Measurements from ENCODE around the gene ACTL7B.
"Not testable (repeated sequence)": the region's sequence is repeated elsewhere in the genome, so short reads cannot be mapped to it uniquely, and the experiment has no call there.

ACTL7B gene

DNA sequence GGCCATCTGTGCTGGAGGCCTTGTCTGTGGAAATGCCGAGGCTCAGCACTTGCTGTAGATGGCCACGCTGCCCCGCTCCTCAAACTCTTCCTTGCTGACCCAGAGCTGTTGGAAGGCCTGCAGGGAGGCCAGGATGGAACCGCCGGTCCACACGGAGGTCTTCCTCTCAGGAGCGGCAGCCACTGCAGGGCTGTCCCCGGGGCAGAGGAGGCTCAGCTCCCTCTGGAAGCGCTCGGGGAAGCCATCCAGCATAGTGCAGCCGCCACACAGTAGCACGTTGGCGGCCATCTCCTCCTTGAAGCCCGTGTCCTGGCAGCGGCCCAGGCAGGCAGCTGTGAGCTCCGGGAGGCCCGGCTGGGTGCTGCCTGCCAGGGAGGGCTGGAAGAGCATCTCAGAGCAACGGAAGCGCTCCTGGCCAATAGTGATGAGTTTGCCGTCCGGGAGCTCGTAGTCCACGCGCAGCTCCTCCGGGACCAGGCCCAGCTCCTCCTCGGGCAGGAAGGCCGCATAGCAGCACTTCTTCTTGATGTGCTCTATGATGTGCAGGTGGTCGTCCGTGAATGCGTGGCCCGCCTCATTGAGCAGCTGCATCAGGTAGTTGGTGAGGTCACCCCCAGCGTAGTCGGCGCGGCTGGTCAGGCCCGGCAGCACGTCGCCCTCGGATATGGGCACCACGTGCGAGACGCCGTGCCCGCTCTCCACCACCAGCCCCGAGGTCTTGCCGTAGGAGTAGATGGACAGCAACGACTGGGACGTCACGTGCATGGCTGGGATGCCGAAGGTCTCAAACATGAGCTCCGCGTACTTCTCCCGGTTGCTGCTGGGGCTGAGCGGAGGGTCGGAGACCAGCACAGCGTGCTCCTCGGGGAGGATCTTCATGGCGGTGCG lies 901 bp downstream of the ACTL7B start:
- intact Hi-C loops (cut with DNase I; ENCODE audit: low total_unique reads) = no loop called here
- no peak for TF ChIP-seq CTCF (IDR thresholded peaks at IDR 0.05)
- Histone ChIP-seq H3K4me3 (no peak overlapping the region), H3K27me3 (no peaks in the 10 kb centered on the region), H3K9me3 (no peaks in the 10 kb centered on the region), H3K36me3 (no peaks in the 10 kb centered on the region), H3K27ac (no peak overlapping the region), H3K4me1 (no peaks in the 10 kb centered on the region)
- no peak for DNase-seq

DNA sequence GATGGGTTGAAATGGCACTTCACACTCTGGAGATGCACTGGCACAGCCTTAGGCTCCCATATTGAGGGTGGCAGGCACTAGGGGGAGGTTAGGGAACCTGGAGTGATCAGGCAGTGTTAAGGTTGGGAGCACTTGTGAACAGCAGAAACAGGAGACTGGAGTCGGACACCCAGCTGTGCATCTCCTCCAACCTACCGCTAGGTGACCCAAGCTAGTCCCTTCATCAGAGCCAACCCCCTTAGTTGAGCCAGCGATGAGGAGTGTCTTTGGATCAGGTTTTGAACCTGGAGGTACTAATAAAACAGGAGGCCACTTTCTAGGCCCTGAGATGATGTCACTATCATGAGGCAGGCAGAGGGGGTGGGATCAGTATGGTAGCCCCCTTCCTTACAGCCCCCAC lies 1.7 kb downstream of the ACTL7B start:
- H3K4me3 ChIP-seq = no peak overlapping the region
- DNase-seq = no peak
- H3K27me3 ChIP-seq = no peaks in the 10 kb centered on the region
- H3K4me1 ChIP-seq = no peaks in the 10 kb centered on the region
- TF ChIP-seq CTCF (IDR thresholded peaks at IDR 0.05) = no peak
- H3K36me3 ChIP-seq = no peaks in the 10 kb centered on the region
- H3K9me3 ChIP-seq = no peaks in the 10 kb centered on the region
- intact Hi-C loops (cut with DNase I; ENCODE audit: low total_unique reads) = no loop called here
- H3K27ac ChIP-seq = no peak overlapping the region

GRCh38 chr9:108852079-108852478 lies 3.7 kb downstream of the ACTL7B start:
- Histone ChIP-seq H3K27me3 (no peaks in the 10 kb centered on the region), H3K36me3 (no peaks in the 10 kb centered on the region), H3K4me3 (no peak overlapping the region), H3K27ac (no peak overlapping the region), H3K9me3 (no peaks in the 10 kb centered on the region), H3K4me1 (no peaks in the 10 kb centered on the region)
- no peak for DNase-seq
- no peak for TF ChIP-seq CTCF (IDR thresholded peaks at IDR 0.05)
- intact Hi-C loops (cut with DNase I; ENCODE audit: low total_unique reads) = no loop called here

DNA sequence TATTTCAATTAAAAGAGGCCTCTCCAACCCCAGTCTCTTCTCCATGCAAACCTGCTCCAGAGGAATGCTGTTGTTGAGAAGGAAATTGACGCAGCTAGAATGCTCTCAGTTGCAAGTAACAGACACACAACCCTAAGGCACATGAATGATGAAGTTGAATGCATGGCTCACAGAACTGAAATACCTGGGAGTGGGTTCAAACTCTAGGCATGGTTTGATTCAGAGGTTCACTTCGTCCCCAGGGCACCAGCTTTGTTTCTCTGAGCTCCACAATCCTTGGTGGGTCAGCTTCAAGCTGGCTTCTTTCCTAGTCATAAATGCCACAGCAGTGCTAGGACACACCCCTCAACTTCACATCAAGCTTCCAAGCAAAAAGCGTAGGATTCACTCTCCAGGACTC lies 4.6 kb downstream of the ACTL7B start:
- no peak for TF ChIP-seq CTCF (IDR thresholded peaks at IDR 0.05)
- H3K9me3 ChIP-seq = no peaks in the 10 kb centered on the region
- no peak overlapping the region for H3K27ac ChIP-seq
- H3K27me3 ChIP-seq = no peaks in the 10 kb centered on the region
- H3K4me1 ChIP-seq = no peaks in the 10 kb centered on the region
- no peak for DNase-seq
- H3K36me3 ChIP-seq = no peaks in the 10 kb centered on the region
- H3K4me3 ChIP-seq = no peak overlapping the region
- intact Hi-C loops (cut with DNase I; ENCODE audit: low total_unique reads) = no loop called here

- Histone ChIP-seq H3K4me3 (no peak overlapping the region), H3K27ac (no peak overlapping the region), H3K27me3 (no peaks in the 10 kb centered on the region), H3K9me3 (no peaks in the 10 kb centered on the region), H3K4me1 (no peaks in the 10 kb centered on the region), H3K36me3 (no peaks in the 10 kb centered on the region)
- DNase-seq = no peak
- no peak for TF ChIP-seq CTCF (IDR thresholded peaks at IDR 0.05)
- intact Hi-C loops (cut with DNase I; ENCODE audit: low total_unique reads) = no loop called here
Observed at GRCh38 chr9:108850293-108850897, 5.4 kb downstream of the ACTL7B start.

- H3K36me3 ChIP-seq; H3K27ac ChIP-seq; H3K9me3 ChIP-seq; intact Hi-C loops (cut with DNase I; ENCODE audit: low total_unique reads); H3K4me3 ChIP-seq; DNase-seq; H3K4me1 ChIP-seq; H3K27me3 ChIP-seq: not testable (repeated sequence)
Observed at GRCh38 chr9:108848296-108848695, 7.5 kb downstream of the ACTL7B start.

Data from tibial artery (tissue), 4 donors.